H1 (cell line): Measurements from ENCODE around the gene CTAGE1. TPM values are rescaled to one million over a fixed set of nuclear protein-coding genes. Genes with fewer than 3 reads are reported as not detected.

Source experiments
- CHD1 ChIP-seq: IDR thresholded peaks from 2 replicates; pipeline ENCODE4 v1.6.1; 2012; ENCODE audit warnings: low read depth, low read length, improper control_type of control experiment
- CHD7 ChIP-seq: fragments of 300-600 bp; sonication (generic); IDR thresholded peaks from 2 replicates; pipeline ENCODE4 v1.7.1; 2012; ENCODE audit warnings: low read length, moderate library complexity, mild to moderate bottlenecking, inconsistent platforms; ENCODE audit not compliant: insufficient replicate concordance
- HDAC6 ChIP-seq: IDR thresholded peaks from one replicate; pipeline ENCODE4 v1.7.1; 2012; ENCODE audit warnings: low read depth, mild to moderate bottlenecking, inconsistent platforms, low read length, moderate library complexity
- TAF7 ChIP-seq: optimal IDR thresholded peaks from 2 replicates; pipeline ENCODE3; 2011; ENCODE audit warnings: low read depth, mild to moderate bottlenecking, inconsistent platforms, low read length, moderate library complexity, borderline replicate concordance
- ZNF274 ChIP-seq: IDR thresholded peaks from 2 replicates; pipeline ENCODE4 v1.7.0; 2012; ENCODE audit warnings: low read length, borderline replicate concordance; ENCODE audit errors: extremely low read depth
- polyA plus RNA-seq, 7 experiments: library from polyadenylated mRNA; depleted of rRNA in 3 of 7; stranded (reverse) in 5 of 7; unstranded in 2 of 7; fragments of >200 nt in 5 of 7; fragments of 200-250 nt in 2 of 7; gene quantifications; 1 replicate in 5 of 7; 2 replicates in 1 of 7; 4 replicates in 1 of 7; pipeline versions ENCODE4 v1.2.1 to v1.2.3, GENCODE V29; 2011 to 2013; ENCODE audit warnings: missing spikeins in 2 of 7, mixed read lengths in 2 of 7
- total RNA-seq: library from RNA; stranded (reverse); fragmentation: NEBNext Ultra II Directional; extraction: Animal tissue kit (Norgen Biotek cat#: 25700); gene quantifications from 2 replicates; pipeline ENCODE4 v1.2.1, GENCODE V29; 2021

The CTAGE1 gene
- total and polyA plus RNA-seq, 2 of the 8 experiments (the other 6 are each of a cell fraction or from before 2014, with no cell fraction given) = not detected

GRCh38 chr18:22447792-22448191 is 30.1 kb upstream of the CTAGE1 start (continued):
- TF ChIP-seq ZNF274 = no peak
- no peak for TF ChIP-seq CHD1
- no peak for TF ChIP-seq HDAC6
- TF ChIP-seq TAF7 = no peak
- no peak for TF ChIP-seq CHD7
- TF ChIP-seq, all 59 proteins: peak for 0
